NCI-H128 (cell line): ENCODE results near the gene LRRC45.

Source experiments
- DNase-seq: peaks from one replicate; lab custom pipeline; 2025; ENCODE audit not compliant: unreplicated experiment; lab: John Stamatoyannopoulos, UW

The LRRC45 gene

DNA sequence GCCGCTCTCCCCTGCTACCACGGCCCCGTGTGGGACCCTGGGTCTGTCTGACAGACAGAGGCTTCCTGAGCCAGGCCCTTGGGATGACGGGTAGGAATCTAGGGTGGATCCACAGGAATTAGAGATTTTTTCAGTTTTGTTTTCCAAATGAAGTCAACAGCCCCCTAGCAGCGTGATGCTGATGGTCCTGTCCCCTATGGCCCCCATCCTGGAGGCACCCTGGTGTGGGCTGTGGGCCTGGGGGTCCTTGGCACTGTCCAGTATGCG lies 15.9 kb upstream of the LRRC45 start:
- DNase-seq = no peak

DNA sequence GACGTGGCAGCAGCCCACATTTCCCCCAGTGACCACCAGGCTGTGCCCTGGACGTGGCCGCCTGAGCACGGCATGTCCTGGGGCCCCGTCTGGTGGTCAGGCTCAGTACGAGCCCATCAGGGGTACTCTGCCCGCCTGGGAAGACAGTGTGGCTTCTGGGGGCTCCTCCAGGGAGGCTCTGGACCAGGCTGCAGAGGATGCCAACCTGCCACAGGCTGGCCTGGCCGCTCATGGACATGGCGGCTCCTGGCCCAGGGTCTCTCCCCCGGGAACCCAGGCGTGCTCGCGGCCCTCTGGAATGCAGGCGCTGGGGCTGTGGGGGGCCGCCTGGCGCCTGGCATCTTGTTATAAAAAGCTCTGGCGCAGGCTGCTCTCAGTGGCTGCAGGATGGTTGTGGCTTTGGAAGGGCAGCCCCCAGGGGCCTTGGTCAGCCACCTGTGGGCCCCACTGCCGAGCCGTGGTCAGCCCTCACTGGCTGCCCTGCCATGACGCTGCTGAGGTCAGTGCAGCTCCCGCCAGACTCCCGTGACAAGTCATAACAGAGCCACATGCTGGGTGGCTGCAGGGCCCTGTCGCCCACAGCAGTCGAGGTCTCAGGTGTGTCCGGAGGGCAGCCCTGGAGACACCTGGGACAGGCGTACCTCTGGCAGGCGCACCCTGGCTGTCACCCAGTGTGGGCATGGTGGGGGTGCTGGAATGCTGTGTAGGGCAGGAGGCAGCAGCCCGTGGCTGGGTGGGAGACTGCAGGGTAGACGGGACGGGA lies 15.4 kb upstream of the LRRC45 start:
- DNase-seq = no peak

DNA sequence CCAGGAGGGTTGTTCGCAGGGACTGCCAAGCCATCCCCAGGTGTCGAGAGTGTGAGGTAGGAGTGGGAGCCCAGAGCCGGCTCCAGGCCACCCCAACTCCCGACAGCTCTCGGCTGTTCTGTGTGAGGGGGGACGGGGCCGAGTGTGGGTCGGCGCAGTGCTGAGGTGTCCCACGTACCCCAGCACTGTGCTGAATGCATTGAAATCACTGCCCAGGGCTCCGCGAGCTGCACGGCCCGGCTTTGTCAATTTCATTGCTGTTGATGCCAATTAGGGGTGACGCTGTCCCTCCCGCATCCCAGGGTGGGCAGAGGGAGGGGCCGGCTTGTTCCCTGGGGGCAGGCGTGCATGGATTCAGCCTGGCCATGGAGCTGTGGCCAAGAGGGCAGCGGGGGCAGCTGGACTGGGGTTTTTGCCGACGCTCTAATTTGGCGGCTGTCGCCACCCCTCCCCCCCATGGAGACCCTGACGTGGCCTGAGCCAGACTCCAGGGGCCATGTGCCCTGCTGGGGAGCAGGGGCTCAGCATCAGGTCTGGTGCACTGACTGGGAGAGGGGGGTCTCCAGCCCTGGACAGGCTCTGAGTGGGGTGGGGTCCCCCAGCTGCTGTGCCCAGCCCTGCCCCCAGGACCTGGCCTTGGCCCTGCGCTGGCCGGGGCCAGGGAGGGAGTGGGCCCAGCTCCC lies 14.7 kb upstream of the LRRC45 start:
- DNase-seq = no peak

DNA sequence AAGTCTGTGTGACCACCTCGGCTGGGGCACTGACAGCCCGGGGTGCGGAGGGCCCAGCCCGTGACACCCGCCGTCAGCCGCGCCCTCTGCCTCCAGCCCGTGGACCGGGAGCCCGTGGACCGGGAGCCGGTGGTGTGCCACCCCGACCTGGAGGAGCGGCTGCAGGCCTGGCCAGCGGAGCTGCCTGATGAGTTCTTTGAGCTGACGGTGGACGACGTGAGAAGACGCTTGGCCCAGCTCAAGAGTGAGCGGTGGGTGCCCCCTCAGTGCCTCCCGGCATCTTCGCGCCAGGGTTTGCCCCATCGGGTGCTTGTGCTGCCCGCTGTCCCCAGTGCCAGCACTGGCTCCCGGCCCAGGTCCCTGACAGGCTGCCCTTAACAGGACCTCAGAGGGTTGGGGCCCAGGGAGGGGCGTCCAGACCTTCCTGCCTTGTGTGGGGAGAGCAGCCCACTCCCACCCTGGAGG lies 14.1 kb upstream of the LRRC45 start:
- no peak for DNase-seq

DNA sequence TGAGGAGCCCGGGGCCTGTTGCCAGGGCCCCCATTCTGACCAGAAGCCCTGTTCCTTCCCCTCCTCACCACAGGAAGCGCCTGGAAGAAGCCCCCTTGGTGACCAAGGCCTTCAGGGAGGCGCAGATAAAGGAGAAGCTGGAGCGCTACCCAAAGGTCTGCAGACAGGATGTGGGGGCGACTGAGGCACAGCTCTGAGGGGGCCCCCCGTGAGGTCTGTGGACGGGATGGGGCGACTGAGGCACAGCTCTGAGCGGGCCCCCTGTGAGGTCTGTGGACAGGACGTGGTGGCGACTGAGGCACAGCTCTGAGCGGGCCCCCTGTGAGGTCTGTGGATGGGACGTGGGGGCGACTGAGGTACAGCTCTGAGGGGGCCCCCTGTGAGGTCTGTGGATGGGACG lies 13.7 kb upstream of the LRRC45 start:
- no peak for DNase-seq

DNA sequence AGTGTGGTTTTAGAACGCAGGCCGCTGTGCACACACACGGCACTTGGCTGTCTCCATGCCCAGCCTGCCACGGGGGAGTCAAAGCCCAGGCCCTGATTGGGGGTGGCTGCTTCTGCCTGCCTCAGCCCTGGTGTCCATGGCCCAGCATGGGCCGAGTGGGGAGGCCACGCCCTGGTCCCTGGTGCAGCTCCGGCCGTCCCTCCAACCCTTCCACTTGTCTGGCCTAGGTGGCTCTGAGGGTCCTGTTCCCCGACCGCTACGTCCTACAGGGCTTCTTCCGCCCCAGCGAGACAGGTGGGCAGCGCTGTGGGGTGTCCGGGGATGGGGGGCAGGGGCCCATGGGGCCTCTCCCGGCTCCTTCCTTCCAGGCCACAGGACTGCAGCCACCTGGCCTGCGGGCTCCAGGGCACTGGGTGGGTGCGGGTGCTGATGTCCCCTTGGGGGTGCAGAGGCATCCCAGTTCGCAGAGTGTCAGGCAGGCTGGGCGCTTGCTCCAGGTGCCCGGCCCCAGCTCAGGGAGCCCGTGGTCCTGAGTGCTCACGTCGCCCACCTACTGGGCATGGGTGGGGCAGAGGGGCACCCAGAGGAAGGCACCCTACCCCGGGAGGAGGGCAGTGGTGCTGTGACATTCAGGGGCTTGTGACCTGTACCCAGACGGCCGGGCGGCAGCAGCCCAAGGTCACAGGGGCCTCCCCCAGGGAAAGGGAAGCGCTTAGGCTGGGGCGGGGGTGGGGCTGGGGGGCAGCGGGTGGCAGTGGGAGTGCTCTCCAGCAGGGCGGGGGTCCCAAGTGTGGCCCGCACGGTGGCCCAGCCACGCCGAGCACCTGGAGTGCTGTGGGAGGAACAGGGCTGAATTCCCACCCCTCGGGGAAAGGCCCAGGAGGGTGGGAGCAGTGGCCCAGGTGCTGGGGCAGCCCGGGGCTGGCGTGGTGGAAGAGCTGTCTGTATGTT lies 12.3 kb upstream of the LRRC45 start:
- no peak for DNase-seq

DNA sequence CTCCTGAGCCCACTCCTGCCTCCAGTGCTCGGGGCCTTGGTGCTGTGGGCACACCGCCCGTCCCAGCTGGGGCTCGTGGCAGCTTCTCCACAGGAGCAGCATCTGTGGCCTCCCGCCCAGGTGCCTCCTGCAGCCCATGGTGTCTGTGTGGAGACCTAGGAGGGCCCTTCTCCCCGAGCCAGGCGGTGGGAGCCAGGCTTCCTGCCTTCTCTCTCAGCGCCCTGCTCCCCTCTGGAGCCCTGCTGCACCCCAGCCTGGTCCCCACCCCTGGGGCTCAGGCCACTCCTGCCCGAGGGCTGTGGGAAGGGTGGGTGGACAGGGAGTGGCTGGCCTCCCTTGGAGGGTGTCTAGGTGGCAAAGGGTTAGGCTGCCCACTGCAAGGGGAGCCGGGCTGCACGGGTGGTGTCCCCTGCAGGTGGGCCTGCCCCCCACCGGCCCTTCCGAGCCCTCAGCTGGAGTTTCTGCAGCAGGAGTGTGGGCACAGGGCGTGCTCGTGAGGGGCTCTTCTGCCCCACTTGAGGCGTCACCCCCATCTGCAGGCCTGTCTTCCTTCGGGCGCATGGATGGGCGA lies 11.4 kb upstream of the LRRC45 start:
- no peak for DNase-seq

DNA sequence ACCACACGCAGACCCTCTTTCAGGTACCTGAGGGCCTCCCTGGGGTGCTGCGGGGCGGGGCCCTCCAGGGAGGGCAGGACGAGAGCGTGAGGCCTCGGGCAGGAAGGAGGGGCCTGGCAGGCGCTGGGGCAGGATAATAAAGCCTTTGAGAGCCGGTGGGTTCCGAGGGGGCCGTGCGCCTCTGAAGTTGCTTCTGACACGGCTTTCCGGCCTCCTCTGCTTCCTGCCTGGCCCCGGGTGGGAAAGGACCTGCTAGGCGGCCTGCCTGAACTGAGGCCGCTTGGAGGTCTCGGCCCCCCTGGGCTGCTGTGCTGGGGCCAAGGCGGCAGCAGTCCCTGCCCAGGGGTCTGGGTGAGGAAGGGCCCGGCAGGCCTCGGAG lies 10.9 kb upstream of the LRRC45 start:
- no peak for DNase-seq

DNA sequence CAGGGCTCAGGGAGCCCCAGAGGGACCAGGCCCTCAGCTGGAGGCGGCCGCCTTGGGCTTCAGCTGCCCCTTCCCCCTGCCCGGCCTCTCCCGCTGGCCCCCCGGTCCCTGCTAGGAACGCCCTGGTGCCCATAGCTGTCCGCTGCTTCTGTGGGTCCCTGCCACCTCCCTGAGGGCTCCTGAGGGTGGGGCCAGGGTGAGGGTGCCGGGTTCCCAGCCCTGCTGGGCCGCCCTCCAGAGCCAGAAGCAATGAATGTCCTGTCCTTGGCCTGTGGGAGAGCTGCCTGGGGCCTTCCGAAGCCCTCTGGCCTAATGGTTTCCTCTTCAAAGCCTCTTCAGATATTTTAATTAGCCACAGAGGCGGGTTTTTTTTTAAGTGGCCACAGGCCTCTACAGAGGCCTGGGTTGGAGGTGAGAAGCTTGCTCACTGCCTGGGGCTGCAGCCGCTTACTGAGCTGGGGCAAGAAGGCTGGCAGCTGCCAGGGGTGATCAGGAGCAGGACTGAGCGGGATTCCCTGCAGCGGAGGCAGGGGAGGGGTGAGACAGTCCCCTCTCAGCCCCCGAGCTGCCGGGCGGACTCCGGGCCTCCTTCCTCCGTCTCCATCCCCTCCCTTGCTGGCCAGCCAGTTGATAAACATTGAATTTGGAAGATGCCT lies 10.3 kb upstream of the LRRC45 start:
- DNase-seq = no peak

DNA sequence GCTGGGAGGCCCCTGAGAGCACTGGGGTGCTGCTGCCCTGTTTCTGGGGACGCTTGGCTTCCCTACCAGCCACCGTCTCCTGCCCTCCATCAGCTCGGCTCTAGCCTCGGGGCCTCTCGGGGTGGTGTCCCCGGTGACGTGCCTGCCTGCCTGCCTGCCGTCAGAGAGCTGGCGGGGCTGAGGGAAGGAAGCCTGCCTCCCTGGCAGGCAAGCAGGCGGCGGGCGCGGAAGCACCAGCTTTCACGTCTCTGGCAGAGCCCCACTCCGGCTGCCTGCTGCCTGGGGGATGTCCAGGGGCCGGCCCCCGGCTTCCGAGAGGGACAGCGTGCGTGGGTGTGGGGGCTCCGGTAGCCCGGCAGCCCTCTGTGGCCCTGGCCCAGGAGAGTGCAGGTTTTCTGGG lies 9.8 kb upstream of the LRRC45 start:
- DNase-seq = no peak

DNA sequence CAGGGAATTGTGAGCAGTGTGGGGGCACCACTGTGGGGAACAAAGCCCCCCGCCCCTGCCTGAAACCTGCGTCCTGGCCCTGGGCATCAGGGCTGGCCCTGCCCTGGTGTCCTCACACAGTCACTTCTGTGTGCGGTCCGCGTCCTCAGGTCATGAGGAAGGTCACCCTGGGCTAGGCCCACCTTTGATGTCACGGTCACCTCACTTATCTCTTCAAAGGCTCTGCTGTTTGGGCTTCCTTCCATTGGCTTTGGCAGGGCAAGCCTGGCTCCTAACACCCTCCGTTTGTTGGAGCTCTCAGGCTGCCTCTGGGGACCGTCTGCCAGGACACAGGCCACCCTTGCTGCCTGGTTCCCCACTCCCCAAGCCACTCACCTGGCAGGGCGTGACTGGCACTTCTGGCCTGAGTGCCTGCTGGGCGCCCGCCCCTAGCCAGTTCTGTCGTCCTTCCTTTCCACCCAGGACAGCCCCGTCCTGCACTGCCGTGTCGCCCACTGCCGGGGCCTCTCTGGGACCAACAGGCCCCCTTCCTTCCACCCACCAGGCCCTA lies 9.3 kb upstream of the LRRC45 start:
- DNase-seq = no peak

DNA sequence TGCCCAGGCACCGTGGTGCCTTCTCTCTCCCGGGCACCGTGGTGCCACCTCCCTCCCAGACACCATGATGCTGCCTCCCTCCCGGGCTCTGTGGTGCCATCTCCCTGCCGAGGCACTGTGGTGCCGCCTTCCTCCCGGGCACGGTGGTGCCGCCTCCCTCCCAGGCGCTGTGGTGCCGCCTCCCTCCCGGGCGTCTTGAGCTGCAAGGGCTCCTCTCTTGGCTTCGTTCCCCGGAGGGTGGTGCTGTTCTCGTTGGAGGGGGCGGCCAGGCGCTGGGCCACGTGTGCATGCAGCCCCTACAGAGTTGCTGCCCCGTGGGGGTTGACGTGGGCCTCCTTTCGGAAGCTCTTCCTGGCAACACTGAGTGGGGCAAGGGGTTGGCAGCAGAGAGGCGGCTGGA lies 8.7 kb upstream of the LRRC45 start:
- DNase-seq = no peak

DNA sequence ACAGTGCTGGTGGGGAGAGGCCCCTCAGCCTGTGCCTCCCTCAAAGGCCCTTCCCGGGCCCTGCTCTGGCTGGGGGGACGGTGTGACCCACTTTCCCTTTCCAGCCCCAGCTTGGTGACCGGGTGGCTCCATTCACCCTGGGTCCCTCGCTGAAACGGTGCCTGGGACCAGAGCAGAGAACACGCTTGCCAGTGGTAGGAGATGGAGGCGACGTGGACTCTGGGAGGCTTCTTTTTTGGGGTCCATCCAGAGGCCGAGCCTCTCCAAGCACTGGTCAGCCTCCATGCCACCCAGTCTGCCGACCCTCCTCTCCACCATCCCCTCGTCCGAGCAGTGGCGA lies 8.2 kb upstream of the LRRC45 start:
- no peak for DNase-seq

DNA sequence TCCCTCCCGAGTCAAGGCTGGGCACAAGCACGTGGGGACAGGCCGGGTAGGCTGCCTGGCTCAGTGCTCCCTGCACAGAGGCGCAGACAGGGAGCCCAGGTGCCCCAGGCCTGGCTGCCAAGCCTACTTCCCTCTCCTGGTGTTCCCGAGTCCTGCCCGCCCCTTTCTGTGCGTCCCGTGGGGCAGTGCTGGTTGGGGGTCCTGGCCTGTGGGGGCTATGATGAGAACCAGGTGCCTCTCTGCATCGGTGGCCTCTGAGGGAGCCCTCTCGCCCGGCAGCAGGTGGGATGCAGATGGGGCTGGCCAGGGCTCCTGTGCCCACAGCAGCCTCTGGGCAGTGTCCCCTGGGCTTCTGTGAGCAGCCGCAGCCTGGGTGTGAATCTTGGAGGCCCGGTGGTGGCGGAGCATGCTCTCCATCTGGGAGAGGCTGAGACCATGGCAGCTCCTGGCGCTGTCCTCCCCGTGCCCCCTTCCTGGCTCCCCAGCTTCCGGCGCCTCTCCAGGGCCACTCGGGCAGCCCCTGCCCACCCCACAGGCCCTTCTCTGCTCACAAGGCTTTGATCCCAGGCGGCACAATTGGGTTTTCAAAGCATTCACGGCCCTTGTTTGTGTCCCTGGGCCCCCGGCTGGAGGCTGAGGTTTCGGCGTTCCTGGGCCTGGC lies 7.7 kb upstream of the LRRC45 start:
- no peak for DNase-seq

DNA sequence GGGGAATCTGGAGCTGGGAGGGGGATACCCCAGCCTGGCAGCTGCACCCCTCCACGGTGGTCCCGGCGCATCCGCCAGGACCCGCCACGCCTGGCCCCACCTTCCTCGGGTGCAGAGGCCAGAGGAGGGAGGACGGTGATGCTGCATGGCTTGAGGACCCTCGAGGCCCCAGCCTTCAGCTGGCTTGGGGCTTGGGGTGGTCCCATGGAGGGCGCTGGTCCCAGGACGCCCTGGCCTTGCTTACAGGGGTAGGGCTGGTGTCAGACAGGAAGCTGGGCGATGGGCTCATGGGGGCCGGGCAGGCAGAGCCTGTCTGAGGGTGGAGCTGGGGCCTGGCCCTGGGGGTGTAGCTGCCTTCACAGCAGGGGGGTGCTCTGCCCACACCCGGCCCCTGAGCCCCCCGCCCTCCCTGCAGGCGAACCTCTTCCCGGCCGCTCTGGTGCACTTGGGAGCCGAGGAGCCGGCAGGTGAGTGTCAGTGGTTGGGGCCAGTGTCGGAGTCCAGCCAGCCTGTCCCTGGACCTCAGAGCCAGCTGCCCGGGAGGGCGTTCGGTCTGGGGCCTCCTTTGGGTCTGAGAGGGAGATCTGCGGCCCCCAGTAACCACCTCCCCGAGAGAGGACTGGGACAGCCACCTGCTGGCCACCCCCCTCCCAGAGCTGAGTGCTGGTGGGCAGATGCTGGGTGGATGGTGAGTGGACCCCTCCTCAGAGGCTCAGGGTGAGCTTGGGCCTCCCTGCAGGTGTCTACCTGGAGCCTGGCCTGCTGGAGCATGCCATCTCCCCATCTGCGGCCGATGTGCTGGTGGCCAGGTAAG lies 6.8 kb upstream of the LRRC45 start:
- no peak for DNase-seq

DNA sequence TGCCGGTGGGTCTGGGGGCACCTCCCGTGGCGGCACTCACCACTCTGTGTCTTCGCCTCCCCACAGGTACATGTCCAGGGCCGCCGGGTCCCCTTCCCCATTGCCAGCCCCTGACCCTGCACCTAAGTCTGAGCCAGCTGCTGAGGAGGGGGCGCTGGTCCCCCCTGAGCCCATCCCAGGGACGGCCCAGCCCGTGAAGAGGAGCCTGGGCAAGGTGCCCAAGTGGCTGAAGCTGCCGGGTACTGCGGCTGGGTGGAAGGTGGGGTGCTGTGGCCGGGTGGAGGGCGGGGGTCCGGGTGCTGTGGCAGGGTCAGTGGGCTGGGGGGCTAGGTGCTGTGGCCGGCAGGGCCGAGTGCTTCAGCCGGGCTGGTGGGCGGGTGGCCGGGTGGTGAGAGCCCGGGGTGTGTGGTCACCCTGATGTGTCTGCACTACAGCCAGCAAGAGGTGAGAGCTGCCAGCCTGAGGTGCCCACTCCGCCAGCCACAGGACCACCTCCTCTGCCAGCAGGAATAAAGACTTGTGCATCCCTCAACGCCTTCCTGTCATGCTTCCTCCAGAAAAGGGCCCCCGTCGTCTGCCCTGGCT lies 6.1 kb upstream of the LRRC45 start:
- no peak for DNase-seq

DNA sequence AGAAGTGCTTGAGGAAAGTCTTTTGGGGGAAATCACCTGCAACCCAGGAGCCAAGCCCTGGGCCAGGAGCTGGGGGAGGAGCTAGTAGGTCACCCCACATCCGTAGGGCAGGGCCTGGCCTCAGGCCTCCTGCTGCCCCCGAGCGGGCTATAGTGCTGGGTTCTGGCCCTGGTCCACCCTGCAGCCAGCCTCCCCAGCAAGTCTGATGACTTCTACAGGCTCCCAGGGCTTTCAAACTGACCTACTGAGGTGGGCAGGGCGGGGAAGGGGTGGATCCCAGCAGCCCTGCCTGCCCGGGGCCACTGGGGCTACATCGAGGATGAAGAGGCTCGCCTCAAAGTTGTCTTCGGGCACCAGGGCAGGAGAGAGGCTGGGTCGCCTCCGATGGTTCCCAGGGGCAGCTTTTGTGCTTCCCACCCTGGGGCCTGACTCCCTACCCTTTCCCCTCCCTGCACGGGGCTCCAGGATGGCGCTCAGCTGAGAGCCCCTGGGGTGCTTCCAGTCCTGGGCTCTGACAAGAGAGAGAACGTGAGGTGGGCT lies 5.4 kb upstream of the LRRC45 start:
- no peak for DNase-seq

DNA sequence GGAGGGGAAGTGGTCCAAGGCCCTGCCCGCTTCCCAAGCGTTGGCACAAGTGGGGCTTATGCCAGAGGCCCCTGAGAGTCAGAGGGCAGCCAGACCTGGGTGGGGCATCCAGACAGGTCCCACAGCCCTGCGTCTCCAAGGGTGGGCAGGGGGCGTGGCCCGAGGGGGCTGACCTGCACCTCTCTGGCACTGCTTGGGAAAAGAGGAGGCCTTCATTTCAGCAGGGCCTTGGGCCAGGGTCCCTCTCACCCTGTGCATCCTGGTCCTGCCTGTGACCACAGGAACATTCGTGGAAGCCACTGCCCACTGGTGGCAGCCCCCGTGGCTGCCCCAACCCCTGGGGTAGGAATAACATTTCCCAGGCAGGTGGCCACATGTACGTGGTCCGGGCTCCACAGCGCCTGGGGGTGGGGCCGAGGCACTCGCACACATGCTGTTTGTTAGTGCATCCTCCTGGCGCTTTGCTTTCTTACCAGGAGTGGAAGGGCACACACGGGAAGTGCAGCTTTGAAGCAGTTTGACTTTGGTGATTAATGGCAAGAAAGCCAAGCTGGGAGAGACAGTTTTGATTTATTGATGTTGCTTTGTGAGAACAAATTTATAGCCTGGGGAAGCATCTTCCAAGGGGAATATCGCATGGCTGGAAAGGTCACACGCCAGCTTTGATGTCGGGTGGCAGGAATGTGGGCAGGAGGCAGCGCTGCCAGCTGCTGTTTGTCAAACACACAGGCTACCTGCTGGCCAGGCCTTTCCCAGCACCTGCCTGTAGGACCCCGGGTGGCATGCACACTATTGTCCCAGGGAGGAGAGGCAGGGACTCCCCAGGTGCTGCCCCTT lies 4.7 kb upstream of the LRRC45 start:
- DNase-seq = no peak
